ENCODE data around the gene TIMM10. TPM values are rescaled to one million over a fixed set of nuclear protein-coding genes. Genes with fewer than 3 reads are reported as not detected.

Gene TIMM10
- polyA plus RNA-seq, 3 donors, result 30.4 to 62.1 (median 58.3) TPM

DNA sequence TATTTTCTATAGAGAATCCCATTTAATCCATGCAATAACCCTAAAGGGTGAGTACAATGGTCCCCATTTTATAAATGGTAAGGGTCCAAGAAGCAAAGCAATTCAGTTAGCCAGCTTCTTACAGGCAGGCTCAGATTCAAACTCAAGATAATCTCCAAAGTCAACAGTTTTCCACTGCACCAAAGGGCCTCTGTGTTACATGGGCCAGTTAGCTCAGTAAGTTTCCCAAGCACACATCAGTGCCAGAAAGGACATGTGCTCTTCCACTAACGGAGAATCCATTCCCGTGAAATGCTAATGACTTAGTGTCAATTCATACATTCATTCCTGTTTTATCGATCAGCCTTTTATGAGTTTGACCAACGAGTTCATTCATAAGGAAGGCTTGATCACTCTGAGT, 26.0 kb downstream of the TIMM10 start:
- Mint-ChIP-seq H3K27me3 (ENCODE audit: low read depth in 3 of 3) (no peaks in the 10 kb centered on the region), H3K4me3 (no peak overlapping the region), H3K4me1 (peaks cover 8% of the 10 kb centered on the region), H3K27ac (no peak overlapping the region), H3K36me3 (peaks cover 12 to 34% of the 10 kb centered on the region in 2 donors), H3K9me3 (peaks cover 0 to 2% (median 0%) of the 10 kb centered on the region in 7 donors)
- 100% methylated on average over 2 of the region's 4 CpGs for WGBS (ENCODE audit: insufficient coverage)
- Histone ChIP-seq H3K4me3 (replicated peaks in 1 of 3; ENCODE audit: low read depth in 2 of 3, low read length in 3 of 3) (no peak overlapping the region), H2AFZ (ENCODE audit: insufficient read depth, low read depth, low read length, poor library complexity, severe bottlenecking) (no peak overlapping the region), H3K27me3 (ENCODE audit: control insufficient read depth in 2 of 2, insufficient read depth in 2 of 2, low read length in 2 of 2) (no peaks in the 10 kb centered on the region), H3K36me3 (replicated peaks in 1 of 2; ENCODE audit: control insufficient read depth in 1 of 2, insufficient read depth in 2 of 2, low read length in 2 of 2) (peaks cover 14 to 24% of the 10 kb centered on the region in 2 donors), H3K9me3 (replicated peaks in 1 of 2; ENCODE audit: control insufficient read depth in 1 of 2, insufficient read depth in 1 of 2, low read length in 2 of 2) (no peaks in the 10 kb centered on the region), H3K4me1 (ENCODE audit: control insufficient read depth in 1 of 2, insufficient read depth in 2 of 2, low read length in 2 of 2) (peaks cover 0 to 4% of the 10 kb centered on the region in 2 donors), H4K20me1 (ENCODE audit: insufficient read depth, low read length) (no peaks in the 10 kb centered on the region), H3K79me2 (ENCODE audit: insufficient read depth, low read length) (peaks cover 12% of the 10 kb centered on the region), H3K4me2 (replicated peaks; ENCODE audit: extremely low read depth, low read length, poor library complexity, severe bottlenecking) (no peak overlapping the region), H3K27ac (ENCODE audit: low read depth in 1 of 2, low read length in 2 of 2) (no peak overlapping the region), H3K9ac (ENCODE audit: insufficient read depth, low read length, poor library complexity, severe bottlenecking) (no peak overlapping the region)
- intact Hi-C loops (cut with micrococcal nuclease), result no loop called here
- TF ChIP-seq, protein P1, sequence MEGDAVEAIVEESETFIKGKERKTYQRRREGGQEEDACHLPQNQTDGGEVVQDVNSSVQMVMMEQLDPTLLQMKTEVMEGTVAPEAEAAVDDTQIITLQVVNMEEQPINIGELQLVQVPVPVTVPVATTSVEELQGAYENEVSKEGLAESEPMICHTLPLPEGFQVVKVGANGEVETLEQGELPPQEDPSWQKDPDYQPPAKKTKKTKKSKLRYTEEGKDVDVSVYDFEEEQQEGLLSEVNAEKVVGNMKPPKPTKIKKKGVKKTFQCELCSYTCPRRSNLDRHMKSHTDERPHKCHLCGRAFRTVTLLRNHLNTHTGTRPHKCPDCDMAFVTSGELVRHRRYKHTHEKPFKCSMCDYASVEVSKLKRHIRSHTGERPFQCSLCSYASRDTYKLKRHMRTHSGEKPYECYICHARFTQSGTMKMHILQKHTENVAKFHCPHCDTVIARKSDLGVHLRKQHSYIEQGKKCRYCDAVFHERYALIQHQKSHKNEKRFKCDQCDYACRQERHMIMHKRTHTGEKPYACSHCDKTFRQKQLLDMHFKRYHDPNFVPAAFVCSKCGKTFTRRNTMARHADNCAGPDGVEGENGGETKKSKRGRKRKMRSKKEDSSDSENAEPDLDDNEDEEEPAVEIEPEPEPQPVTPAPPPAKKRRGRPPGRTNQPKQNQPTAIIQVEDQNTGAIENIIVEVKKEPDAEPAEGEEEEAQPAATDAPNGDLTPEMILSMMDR (IDR thresholded peaks at IDR 0.05), result no peak
- no peak for DNase-seq

DNA sequence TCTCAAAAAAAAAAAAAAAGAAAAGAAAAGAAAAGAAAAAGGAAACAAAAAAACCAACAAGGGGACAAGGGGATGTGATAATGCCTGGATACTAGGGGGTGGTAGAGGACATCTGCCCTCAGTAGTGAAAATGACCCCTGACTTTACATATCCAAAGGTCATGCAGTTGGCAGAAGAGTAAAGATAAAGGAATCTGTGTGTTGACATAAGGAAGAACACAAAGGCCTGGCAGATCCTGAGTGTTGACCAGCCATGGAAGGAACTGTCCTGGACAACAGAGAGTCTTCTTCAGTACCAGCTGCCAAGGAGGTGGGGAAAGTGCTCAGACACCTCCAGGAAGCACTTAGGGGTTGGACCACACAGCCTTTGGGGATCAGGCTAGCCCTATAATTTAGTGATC, 27.7 kb downstream of the TIMM10 start:
- intact Hi-C loops (cut with micrococcal nuclease), result no loop called here
- Histone ChIP-seq H3K9ac (ENCODE audit: insufficient read depth, low read length, poor library complexity, severe bottlenecking) (no peak overlapping the region), H3K79me2 (ENCODE audit: insufficient read depth, low read length) (peaks cover 12% of the 10 kb centered on the region), H3K4me3 (replicated peaks in 1 of 3; ENCODE audit: low read depth in 2 of 3, low read length in 3 of 3) (no peak overlapping the region), H3K27me3 (ENCODE audit: control insufficient read depth in 2 of 2, insufficient read depth in 2 of 2, low read length in 2 of 2) (no peaks in the 10 kb centered on the region), H3K27ac (ENCODE audit: low read depth in 1 of 2, low read length in 2 of 2) (no peak overlapping the region), H3K9me3 (replicated peaks in 1 of 2; ENCODE audit: control insufficient read depth in 1 of 2, insufficient read depth in 1 of 2, low read length in 2 of 2) (no peaks in the 10 kb centered on the region), H2AFZ (ENCODE audit: insufficient read depth, low read depth, low read length, poor library complexity, severe bottlenecking) (no peak overlapping the region), H4K20me1 (ENCODE audit: insufficient read depth, low read length) (no peaks in the 10 kb centered on the region), H3K4me1 (ENCODE audit: control insufficient read depth in 1 of 2, insufficient read depth in 2 of 2, low read length in 2 of 2) (peaks cover 4 to 10% of the 10 kb centered on the region in 2 donors), H3K4me2 (replicated peaks; ENCODE audit: extremely low read depth, low read length, poor library complexity, severe bottlenecking) (no peak overlapping the region), H3K36me3 (replicated peaks in 1 of 2; ENCODE audit: control insufficient read depth in 1 of 2, insufficient read depth in 2 of 2, low read length in 2 of 2) (peaks cover 14 to 23% of the 10 kb centered on the region in 2 donors)
- no peak for DNase-seq
- Mint-ChIP-seq H3K9me3 (no peaks in the 10 kb centered on the region), H3K36me3 (peaks cover 12 to 37% of the 10 kb centered on the region in 2 donors), H3K4me3 (no peak overlapping the region), H3K4me1 (peaks cover 8% of the 10 kb centered on the region), H3K27me3 (ENCODE audit: low read depth in 3 of 3) (no peaks in the 10 kb centered on the region), H3K27ac (peak overlapping the region in 1 of 7 donors; percentile 26)
- TF ChIP-seq, protein P1 (IDR thresholded peaks at IDR 0.05), result no peak
